RWPE1 (cell line): Measurements from ENCODE around the gene RUNX1.

Experiments
- CTCF ChIA-PET: fragments of 350-600 bp; sonication (Branson Sonifier 250); formaldehyde crosslinking; extraction: SDS; loops from one replicate; lab custom pipeline; 2021; lab: Yijun Ruan, JAX
- POLR2A ChIA-PET: fragments of 400-600 bp; formaldehyde crosslinking; extraction: SDS; loops from one replicate; lab custom pipeline; 2020; ENCODE audit warnings: antibody characterized with exemption; ENCODE audit not compliant: low non-redundant PET; lab: Yijun Ruan, JAX
- DNase-seq: peaks from one replicate; pipeline ENCODE4 v3.0.0; 2012; ENCODE audit warnings: low spot score
- H3K27ac ChIP-seq: fragments of 450-650 bp; 2 replicates; pipeline ENCODE4 v1.5.1; 2017
- TF ChIP-seq, protein P1 (sequence below): fragments of 450-650 bp; conservative IDR thresholded peaks from 2 replicates; pipeline ENCODE4 v1.5.1; 2017; ENCODE audit warnings: low read depth, mild to moderate bottlenecking

RUNX1 gene

DNA sequence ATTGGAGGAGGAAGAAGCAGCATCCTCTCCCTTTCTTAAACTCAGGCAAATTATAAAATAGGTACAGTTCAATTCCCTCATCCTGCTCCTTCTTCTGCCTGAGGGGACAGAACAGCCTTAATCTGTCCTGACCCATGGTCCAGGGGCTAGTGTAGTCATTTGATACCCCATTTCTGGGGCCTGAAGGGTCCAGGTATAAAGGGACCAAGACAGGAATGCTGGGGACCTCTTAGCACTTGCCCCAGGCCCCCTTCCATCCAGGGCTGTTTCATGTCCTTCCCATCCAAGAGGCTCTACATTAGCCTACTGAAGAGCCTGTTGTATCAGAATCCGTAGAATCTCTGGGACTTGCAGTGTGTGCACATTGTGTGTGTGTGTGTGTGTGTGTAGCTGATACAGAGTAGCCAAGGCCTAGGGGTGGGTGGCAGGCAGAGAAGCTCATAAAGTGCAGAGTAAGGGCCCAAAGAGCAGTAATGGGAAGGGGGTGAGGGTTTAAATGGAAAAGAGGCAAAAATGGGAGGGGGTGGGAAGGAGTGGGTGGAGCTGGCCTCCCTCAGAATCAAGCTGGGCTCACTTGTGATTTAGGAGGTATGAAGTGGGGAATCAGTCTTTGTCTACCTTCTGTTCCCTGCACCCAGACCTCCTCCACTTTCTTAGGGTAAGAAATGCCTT is 32.4 kb downstream of the RUNX1 start:
- no peak overlapping the region for H3K27ac ChIP-seq
- ChIA-PET CTCF (no interaction called here), POLR2A (no interaction called here)
- no peak for DNase-seq
- TF ChIP-seq, protein P1, sequence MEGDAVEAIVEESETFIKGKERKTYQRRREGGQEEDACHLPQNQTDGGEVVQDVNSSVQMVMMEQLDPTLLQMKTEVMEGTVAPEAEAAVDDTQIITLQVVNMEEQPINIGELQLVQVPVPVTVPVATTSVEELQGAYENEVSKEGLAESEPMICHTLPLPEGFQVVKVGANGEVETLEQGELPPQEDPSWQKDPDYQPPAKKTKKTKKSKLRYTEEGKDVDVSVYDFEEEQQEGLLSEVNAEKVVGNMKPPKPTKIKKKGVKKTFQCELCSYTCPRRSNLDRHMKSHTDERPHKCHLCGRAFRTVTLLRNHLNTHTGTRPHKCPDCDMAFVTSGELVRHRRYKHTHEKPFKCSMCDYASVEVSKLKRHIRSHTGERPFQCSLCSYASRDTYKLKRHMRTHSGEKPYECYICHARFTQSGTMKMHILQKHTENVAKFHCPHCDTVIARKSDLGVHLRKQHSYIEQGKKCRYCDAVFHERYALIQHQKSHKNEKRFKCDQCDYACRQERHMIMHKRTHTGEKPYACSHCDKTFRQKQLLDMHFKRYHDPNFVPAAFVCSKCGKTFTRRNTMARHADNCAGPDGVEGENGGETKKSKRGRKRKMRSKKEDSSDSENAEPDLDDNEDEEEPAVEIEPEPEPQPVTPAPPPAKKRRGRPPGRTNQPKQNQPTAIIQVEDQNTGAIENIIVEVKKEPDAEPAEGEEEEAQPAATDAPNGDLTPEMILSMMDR: no peak

DNA sequence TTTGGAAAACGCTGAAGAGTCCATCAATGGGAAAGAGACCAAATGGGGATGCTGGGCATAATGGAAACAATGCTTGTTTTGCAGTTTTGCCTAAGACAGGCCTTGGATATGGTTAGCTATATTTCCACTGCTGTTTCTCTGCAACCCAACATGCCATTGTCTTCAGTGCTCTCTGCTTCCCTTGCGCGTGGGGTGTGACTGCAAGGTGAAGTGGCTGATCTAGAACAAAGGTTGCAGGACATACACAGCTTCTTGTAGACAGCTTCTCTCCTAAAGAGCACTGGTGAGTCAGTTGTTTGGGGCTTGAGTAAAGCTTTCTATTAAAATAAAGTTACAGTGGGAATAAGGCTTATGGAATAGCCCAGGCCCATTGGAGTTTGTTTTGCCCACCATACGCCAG is 33.0 kb downstream of the RUNX1 start:
- no peak for DNase-seq
- ChIA-PET CTCF (interaction anchor here (0.6 kb wide), 1 partner anchor 1293 kb away, joined by 3 read pairs; no protein-coding TSS in a partner anchor), POLR2A (no interaction called here)
- H3K27ac ChIP-seq: no peak overlapping the region
- TF ChIP-seq, protein P1: no peak

DNA sequence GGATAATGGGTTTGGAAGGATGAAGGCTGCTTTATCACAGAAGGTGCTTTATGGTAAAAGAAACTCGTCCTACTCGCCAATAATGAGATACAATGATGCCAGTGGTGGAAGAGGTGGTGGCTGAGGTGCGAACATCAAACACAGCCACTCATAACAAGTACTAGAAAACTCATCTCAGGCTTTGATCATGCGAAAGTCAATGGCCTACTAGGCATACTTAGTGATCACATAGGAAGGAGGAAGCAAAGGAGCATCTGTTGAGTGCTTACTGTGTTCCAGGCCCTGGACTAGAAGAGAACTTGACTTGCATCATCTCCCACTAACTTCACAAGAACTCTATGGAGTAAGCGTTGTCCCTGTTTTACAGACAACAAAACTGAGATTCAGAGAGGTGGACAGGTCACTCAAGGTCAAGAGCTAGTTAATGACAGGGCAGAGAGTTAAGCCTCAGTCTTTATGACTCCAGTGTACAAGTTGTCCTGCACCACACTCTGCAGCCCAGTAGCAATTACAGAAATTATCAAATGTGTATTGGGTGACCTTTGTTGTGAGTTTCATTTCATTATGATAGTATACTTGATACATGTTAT is 33.6 kb downstream of the RUNX1 start:
- ChIA-PET POLR2A (no interaction called here), CTCF (interaction anchor here (0.6 kb wide), 1 partner anchor 1292 kb away, joined by 3 read pairs; no protein-coding TSS in a partner anchor)
- no peak for DNase-seq
- TF ChIP-seq, protein P1: no peak
- H3K27ac ChIP-seq: no peak overlapping the region

DNA sequence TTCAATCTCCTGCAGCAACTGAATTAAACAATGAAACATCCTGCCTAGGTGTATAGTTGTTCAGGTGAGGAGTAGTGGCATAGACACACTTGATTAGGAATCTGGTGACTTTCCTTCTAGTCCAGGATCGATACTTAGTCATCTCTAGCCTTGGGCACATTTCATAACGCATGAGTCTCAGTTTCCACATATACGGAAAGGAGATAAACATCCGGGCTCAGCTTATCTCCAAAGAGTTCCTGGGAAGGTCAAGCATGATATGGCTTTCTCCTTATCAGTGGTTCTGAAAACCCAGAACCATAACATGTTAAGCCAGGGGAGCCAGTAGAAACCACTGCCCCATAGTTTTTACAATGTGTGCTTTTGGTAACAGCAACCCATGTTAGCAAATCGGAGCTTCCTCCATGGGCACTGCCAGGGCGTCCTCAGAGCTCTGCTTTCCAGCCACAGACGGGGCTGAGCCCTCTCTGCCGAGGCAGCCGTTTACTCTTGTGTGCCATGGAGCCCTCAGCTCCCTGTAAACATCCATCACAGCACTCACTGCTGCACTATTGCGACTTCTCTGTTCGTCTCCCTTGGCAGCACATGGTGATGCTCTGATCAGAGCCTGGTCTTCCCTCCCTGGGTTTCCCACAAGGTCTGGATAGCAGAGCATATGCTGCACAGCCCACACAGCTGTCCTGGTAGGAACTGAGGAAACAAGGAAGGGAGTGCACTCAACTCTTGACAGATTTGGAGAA is 34.6 kb downstream of the RUNX1 start:
- ChIA-PET CTCF (no interaction called here), POLR2A (no interaction called here)
- TF ChIP-seq, protein P1: no peak
- no peak overlapping the region for H3K27ac ChIP-seq
- peak; percentile 9 for DNase-seq

DNA sequence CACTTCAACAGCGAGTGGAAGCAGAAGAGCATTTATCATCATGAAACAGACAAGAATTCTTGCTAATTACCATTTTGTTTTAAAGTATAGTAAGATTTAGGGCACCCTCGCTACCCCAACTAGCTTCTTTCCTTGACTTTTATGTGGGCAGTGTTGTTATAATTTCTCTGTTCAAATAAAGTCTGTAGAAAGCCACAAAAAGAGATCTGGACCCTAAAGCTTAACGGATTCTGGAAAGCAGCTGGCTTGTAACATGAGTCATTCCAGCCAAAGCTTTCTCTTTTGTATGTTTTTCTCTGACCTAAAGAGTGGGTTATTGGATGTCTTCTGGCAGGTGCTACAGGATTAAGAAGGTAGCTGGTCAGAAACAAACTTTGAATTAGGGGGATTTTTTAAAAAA is 37.4 kb downstream of the RUNX1 start:
- CTCF ChIA-PET: no interaction called here
- POLR2A ChIA-PET: no interaction called here
- DNase-seq: no peak
- TF ChIP-seq, protein P1: no peak
- no peak overlapping the region for H3K27ac ChIP-seq

DNA sequence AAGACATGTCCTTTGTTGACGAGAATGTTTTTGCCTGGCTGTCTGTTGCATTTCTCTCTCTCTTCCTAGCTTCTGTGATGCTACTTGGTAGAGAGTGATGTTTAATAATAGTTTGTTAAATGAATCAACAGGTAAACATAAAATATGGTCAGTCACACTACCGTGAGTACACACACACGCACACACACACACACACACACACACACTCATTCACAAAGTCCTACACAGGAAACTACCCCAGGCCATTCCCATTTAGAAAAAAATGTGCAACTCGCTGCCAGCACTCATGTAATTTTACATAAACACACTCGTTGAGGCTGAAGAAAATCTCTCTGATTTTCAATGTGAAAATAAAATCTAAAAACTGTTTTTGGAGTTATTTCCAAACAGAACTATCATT is 38.7 kb downstream of the RUNX1 start:
- CTCF ChIA-PET: no interaction called here
- POLR2A ChIA-PET: no interaction called here
- H3K27ac ChIP-seq: no peak overlapping the region
- TF ChIP-seq, protein P1: no peak
- no peak for DNase-seq
